ENCODE data around the gene RAET1L.

The RAET1L gene

DNA sequence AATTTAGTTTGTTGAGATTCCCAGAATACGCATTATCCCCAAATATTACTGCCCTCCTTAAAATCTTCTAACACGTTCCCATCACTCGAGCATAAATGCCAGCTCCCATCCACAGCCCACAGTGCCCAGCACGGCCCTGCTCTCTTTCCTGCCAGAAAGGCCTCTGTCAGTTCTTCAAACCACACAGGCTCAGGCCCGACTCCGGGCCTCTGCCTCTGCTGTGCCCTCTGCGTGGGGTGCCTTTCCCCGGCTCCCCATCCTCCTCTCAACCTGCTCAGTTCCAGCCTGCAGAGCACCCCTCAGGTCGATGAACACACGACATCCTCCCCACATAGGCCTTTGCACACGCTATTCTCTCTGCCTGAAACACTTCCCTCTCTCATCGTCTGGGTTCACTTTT lies 30.8 kb upstream of the RAET1L start:
- TF ChIP-seq CTCF (IDR thresholded peaks at IDR 0.05) (no peak), ZFX (IDR thresholded peaks at IDR 0.05; ENCODE audit: borderline replicate concordance) (no peak)
- H3K27ac ChIP-seq = no peak overlapping the region

DNA sequence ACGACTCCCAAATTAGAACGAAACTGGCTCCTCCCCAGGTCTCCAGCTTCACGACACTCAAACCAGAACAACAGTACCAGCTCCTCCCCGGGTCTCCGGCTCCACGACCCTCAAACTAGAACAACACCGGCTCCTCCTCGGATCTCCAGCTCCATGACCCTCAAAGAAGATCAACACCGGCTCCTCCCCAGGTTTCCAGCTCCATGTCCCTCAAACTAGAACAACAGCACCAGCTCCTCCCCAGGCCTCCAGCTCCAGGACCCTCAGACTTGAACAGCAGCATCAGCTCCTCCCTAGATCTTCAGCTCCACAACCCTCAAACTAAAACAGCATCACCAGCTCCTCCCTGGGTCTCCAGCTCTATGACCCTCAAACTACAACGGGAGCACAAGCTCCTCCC lies 29.8 kb upstream of the RAET1L start:
- TF ChIP-seq CTCF (IDR thresholded peaks at IDR 0.05) = no peak
- no peak for TF ChIP-seq ZFX (IDR thresholded peaks at IDR 0.05; ENCODE audit: borderline replicate concordance)
- H3K27ac ChIP-seq = no peak overlapping the region

DNA sequence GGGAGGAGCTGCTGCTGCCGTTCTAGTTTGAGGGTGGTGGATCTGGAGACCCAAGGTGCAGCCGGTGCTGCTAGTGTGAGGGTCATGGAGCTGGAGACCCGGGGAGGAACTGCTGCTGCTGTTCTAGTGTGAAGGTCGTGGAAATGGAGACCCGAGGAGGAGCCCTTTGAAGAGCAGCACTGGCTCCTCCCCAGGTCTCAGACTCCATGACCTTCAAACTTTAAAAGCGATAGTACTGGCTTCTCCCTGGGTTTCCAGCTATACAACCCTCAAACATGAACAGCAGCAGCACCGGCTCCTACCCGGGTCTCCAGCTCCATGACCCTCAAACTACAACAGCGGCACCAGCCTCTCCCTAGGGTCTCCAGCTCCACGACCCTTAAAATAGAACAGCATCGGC lies 28.1 kb upstream of the RAET1L start:
- TF ChIP-seq ZFX (IDR thresholded peaks at IDR 0.05; ENCODE audit: borderline replicate concordance) = no peak
- no peak for TF ChIP-seq CTCF (IDR thresholded peaks at IDR 0.05)

GRCh38 chr6:150050846-150051245 lies 25.5 kb upstream of the RAET1L start:
- no peak for TF ChIP-seq ZFX (IDR thresholded peaks at IDR 0.05; ENCODE audit: borderline replicate concordance)
- TF ChIP-seq CTCF (IDR thresholded peaks at IDR 0.05) = no peak
- no peak overlapping the region for H3K27ac ChIP-seq

More for the DNA sequence above, 28.1 kb upstream of the RAET1L start:
- no peak overlapping the region for H3K27ac ChIP-seq

- TF ChIP-seq CTCF (IDR thresholded peaks at IDR 0.05) = no peak
- TF ChIP-seq ZFX (IDR thresholded peaks at IDR 0.05; ENCODE audit: borderline replicate concordance) = no peak
- no peak overlapping the region for H3K27ac ChIP-seq
Measured at GRCh38 chr6:150048099-150048498, 22.8 kb upstream of the RAET1L start.

- no peak overlapping the region for H3K27ac ChIP-seq
- TF ChIP-seq CTCF (IDR thresholded peaks at IDR 0.05) (no peak), ZFX (IDR thresholded peaks at IDR 0.05; ENCODE audit: borderline replicate concordance) (no peak)
Measured at GRCh38 chr6:150046943-150047342, 21.6 kb upstream of the RAET1L start.

- H3K27ac ChIP-seq = no peak overlapping the region
- no peak for TF ChIP-seq ZFX (IDR thresholded peaks at IDR 0.05; ENCODE audit: borderline replicate concordance)
- no peak for TF ChIP-seq CTCF (IDR thresholded peaks at IDR 0.05)
Measured at GRCh38 chr6:150044621-150045145, 19.4 kb upstream of the RAET1L start.
